ENCODE data around the gene SOX13. TPM values are rescaled to one million over a fixed set of nuclear protein-coding genes. Genes with fewer than 3 reads are reported as not detected.
"Not testable (repeated sequence)": the region's sequence is repeated elsewhere in the genome, so short reads cannot be mapped to it uniquely, and the experiment has no call there.

Gene SOX13
- total and polyA plus RNA-seq, 8 donors = 4.1 to 42.6 (median 11.1) TPM

DNA sequence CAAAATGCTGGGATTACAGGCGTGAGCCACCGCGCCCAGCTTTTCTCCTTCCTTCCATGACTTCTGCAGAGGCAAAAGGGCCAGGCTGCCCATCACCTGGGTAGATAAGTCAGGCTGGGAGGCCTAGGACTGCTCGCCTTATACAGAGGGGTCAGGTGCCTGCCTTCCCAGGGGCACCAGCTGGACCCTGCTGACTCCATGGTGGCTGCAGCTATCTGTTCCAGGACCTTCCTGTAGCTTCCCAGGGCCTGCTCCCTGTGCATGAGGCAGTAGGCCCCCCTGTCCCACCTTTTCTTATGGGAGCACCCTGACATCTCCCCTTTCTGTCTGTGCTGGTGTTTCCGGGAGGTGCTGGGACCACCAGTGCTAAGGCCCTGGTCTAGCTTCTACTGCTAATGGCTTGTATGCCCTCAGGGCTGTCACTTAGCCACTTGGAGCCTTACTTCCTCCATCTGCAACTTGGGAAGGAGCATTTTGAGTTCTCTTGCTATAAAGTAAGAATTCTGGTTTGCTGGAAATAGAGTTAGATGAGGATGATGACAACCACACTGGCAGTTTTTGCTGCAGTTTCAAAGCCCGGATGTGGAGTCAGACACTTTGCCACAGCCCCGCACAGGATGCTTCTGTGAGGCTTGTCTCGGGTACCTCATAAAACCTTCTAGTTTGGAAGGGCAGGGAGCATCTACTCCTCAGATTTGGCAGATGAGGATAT lies 14.4 kb downstream of the SOX13 start:
- no peaks in the 10 kb centered on the region for H3K36me3 ChIP-seq
- H3K27me3 ChIP-seq = no peaks in the 10 kb centered on the region
- 84 to 93% (median 86%) methylated on average over 8 of the region's 8 CpGs for WGBS, 5 donors
- DNase-seq = no peak
- intact Hi-C loops (cut with DNase I; ENCODE audit: low total_unique reads) = no loop called here
- H3K4me1 ChIP-seq = peaks cover 77 to 98% (median 88%) of the 10 kb centered on the region in 4 donors
- H3K9me3 ChIP-seq = no peaks in the 10 kb centered on the region
- no peak overlapping the region for H3K4me3 ChIP-seq
- TF ChIP-seq, protein P1, sequence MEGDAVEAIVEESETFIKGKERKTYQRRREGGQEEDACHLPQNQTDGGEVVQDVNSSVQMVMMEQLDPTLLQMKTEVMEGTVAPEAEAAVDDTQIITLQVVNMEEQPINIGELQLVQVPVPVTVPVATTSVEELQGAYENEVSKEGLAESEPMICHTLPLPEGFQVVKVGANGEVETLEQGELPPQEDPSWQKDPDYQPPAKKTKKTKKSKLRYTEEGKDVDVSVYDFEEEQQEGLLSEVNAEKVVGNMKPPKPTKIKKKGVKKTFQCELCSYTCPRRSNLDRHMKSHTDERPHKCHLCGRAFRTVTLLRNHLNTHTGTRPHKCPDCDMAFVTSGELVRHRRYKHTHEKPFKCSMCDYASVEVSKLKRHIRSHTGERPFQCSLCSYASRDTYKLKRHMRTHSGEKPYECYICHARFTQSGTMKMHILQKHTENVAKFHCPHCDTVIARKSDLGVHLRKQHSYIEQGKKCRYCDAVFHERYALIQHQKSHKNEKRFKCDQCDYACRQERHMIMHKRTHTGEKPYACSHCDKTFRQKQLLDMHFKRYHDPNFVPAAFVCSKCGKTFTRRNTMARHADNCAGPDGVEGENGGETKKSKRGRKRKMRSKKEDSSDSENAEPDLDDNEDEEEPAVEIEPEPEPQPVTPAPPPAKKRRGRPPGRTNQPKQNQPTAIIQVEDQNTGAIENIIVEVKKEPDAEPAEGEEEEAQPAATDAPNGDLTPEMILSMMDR (IDR thresholded peaks at IDR 0.05) = no peak
- TF ChIP-seq POLR2AphosphoS5 (IDR thresholded peaks at IDR 0.05) = no peak
- no peak for TF ChIP-seq EP300 (IDR thresholded peaks at IDR 0.05)
- no peak for TF ChIP-seq POLR2A (IDR thresholded peaks at IDR 0.05)
- peak overlapping the region in 4 of 5 donors; percentile 73 to 92 (median 86) for H3K27ac ChIP-seq

DNA sequence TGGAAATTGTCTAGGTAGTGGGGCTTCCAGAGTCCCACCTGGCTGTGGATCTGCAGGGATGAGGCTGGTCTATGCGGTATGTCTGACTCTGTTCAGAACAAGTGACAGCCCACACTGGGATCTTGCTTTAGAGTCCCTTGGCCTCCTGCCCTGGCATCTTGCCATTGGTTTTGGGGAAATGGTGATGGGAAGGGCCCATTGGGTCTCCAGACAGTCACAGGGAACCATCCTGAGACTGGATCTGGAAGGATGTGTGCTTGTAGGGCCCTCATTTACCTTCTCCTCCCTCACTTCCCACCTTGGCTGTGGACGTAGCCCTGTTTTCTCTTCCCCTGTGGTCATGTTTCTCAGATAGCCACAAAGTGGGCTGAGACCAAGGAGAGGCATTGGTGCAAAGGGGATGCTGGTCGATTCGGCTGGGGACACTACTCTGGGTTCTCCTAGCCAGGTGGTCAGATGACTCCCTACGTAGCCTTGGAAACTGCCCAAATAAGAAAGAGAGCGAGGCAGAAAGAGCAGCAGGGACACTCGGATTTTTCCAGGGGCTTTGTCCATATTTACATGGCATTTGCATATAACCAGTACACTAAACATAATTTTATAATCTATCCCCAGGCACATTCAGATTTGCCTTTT lies 15.1 kb downstream of the SOX13 start:
- WGBS, 5 donors = 40 to 62% (median 45%) methylated on average over 7 of the region's 7 CpGs
- H3K4me3 ChIP-seq = peak overlapping the region in 1 of 4 donors; percentile 8
- no peak for DNase-seq
- H3K36me3 ChIP-seq = no peaks in the 10 kb centered on the region
- peaks cover 83 to 98% (median 89%) of the 10 kb centered on the region in 4 donors for H3K4me1 ChIP-seq
- TF ChIP-seq POLR2A (IDR thresholded peaks at IDR 0.05) (no peak), EP300 (IDR thresholded peaks at IDR 0.05) (no peak), POLR2AphosphoS5 (IDR thresholded peaks at IDR 0.05) (no peak)
- TF ChIP-seq, protein P1 (IDR thresholded peaks at IDR 0.05) = no peak
- intact Hi-C loops (cut with DNase I; ENCODE audit: low total_unique reads) = no loop called here
- H3K9me3 ChIP-seq = no peaks in the 10 kb centered on the region
- H3K27me3 ChIP-seq = no peaks in the 10 kb centered on the region
- peak overlapping the region in 4 of 5 donors; percentile 73 to 92 (median 86) for H3K27ac ChIP-seq

DNA sequence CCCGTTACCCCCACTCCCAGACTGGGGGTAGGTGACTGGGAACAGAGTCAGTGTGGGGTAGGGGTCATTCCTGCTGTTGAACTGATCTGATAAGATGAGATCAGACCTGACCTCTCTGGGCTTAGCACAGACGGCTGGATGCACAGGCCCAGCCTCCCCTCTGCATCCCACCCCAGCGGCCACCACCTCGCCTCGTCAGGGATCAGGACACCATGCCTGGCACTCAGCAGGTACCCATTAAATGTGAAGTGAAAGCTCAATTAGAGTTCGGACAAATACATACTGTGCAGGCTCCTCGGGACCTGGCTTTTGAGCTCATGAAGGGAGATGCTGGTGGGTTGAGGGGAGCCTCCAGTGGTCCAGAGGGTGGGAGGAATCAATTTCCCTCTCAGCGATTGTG lies 15.7 kb downstream of the SOX13 start:
- Histone ChIP-seq H3K36me3 (no peaks in the 10 kb centered on the region), H3K4me1 (peaks cover 83 to 97% (median 89%) of the 10 kb centered on the region in 4 donors), H3K9me3 (no peaks in the 10 kb centered on the region), H3K4me3 (peak overlapping the region in 1 of 4 donors; percentile 8), H3K27me3 (no peaks in the 10 kb centered on the region), H3K27ac (peak overlapping the region; percentile 37 to 92 (median 82))
- WGBS, 5 donors = 63 to 74% (median 67%) methylated on average over 7 to 8 of the region's 8 CpGs
- intact Hi-C loops (cut with DNase I; ENCODE audit: low total_unique reads) = no loop called here
- TF ChIP-seq POLR2A (IDR thresholded peaks at IDR 0.05) = no peak
- TF ChIP-seq, protein P1 (IDR thresholded peaks at IDR 0.05) = no peak
- TF ChIP-seq EP300 (IDR thresholded peaks at IDR 0.05) = no peak
- TF ChIP-seq POLR2AphosphoS5 (IDR thresholded peaks at IDR 0.05) = no peak
- no peak for DNase-seq

DNA sequence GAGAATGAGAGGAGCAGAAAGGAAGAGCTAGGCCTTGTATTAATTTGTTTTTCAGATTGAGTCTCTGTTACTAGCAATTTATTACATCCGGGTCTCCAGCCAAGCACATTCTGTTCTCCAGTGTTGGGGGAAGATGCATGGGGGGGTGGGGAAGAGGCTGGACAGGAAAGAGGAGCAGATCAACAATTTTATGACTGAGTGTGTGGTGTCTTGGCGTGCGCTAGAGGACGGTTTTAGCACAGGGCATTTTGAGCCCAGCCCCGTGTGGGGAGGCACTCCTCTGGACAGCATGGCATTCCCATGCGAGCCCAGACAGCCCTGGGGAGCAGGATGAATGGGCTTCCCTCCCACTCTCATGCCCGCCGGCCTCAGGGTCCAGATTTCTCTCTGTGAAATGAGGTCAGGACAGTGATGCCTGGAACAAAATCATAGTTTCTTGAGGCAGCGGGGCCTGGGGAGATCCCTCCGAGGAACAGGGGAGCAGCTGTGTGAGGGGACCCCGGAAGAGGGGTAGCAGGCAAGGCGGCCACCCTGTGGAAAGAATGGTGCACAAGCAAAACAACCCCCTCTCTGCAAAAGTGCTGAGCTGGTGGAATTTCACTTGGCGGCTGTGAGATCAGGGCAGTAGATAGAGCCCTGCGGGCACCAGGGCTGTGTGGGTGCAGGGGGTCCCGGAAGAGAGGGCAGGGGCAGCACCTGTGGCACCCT lies 16.3 kb downstream of the SOX13 start:
- intact Hi-C loops (cut with DNase I; ENCODE audit: low total_unique reads) = no loop called here
- Histone ChIP-seq H3K4me1 (peaks cover 83 to 97% (median 89%) of the 10 kb centered on the region in 4 donors), H3K36me3 (no peaks in the 10 kb centered on the region), H3K9me3 (no peaks in the 10 kb centered on the region), H3K27me3 (no peaks in the 10 kb centered on the region), H3K27ac (peak overlapping the region; percentile 37 to 92 (median 82)), H3K4me3 (peak overlapping the region in 1 of 4 donors; percentile 8)
- WGBS, 5 donors = 67 to 74% (median 70%) methylated on average over 14 to 15 of the region's 15 CpGs
- peak; percentile 17 to 21 (median 19) for TF ChIP-seq POLR2AphosphoS5 (IDR thresholded peaks at IDR 0.05)
- TF ChIP-seq, protein P1 (IDR thresholded peaks at IDR 0.05) = no peak
- DNase-seq = peak in 1 of 2 donors; percentile 58

DNA sequence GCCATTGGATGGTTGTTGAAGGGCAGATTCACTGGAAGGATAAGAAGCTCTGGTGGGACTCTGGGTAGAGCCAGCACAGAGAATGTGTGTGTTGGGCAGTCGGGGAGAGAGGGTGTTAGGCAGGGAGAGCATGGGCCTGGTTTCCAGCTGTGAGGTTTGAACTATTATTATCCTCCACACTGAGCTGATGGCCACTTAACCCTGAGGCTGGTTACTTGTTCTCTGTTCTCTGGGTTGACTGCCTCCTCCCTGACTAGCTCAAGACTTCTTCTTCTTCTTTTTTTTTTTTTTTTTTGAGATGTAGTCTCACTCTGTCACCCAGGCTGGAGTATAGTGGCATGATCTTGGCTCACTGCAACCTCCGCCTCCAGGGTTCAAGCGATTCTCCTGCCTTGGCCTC lies 17.2 kb downstream of the SOX13 start:
- 91 to 100% (median 94%) methylated on average over 3 of the region's 3 CpGs for WGBS, 5 donors
- intact Hi-C loops (cut with DNase I; ENCODE audit: low total_unique reads); H3K9me3 ChIP-seq; H3K4me3 ChIP-seq; H3K27me3 ChIP-seq; DNase-seq; H3K36me3 ChIP-seq: not testable (repeated sequence)
- Histone ChIP-seq H3K4me1 (peaks cover 80 to 97% (median 85%) of the 10 kb centered on the region in 4 donors), H3K27ac (peak overlapping the region in 4 of 5 donors; percentile 73 to 92 (median 86))
